Right lobe of liver (tissue), 6 donors: ENCODE data around the gene SLC7A14. TPM values are rescaled to one million over a fixed set of nuclear protein-coding genes. Genes with fewer than 3 reads are reported as not detected.

Source experiments
- ATAC-seq, 4 donors: fragments of 200-7000 bp; cut with Tn5 transposase; one replicate each; pipeline ENCODE4 v1.9.1; 2020; ENCODE audit warnings: mild to moderate bottlenecking in 4 of 4, moderate library complexity in 4 of 4
- DNase-seq, 3 donors: peaks; one replicate each; pipeline ENCODE4 v3.0.0-alpha.2; 2020
- H3K27ac ChIP-seq, 3 donors: fragments of 200-600 bp; one replicate each; pipeline ENCODE4 v1.8.0; 2022
- H3K27me3 ChIP-seq, 2 donors: fragments of 200-600 bp; one replicate each; pipeline ENCODE4 v1.8.0; 2022
- H3K36me3 ChIP-seq, 4 donors: fragments of 200-600 bp; sonication (generic) in 1 of 4; one replicate each; pipeline versions ENCODE4 v1.5.1 to v1.8.0; 2017 to 2022; ENCODE audit warnings: control low read depth in 1 of 4
- H3K4me1 ChIP-seq, 4 donors: fragments of 200-600 bp; sonication (generic) in 1 of 4; one replicate each; pipeline versions ENCODE4 v1.5.1 to v1.8.0; 2017 to 2022; ENCODE audit warnings: control low read depth in 1 of 4
- H3K4me3 ChIP-seq, 3 donors: fragments of 200-600 bp; one replicate each; pipeline ENCODE4 v1.8.0; 2022
- H3K9me3 ChIP-seq, 4 donors: fragments of 200-600 bp; sonication (generic) in 1 of 4; one replicate each; pipeline versions ENCODE4 v1.5.1 to v1.8.0; 2017 to 2022; ENCODE audit warnings: control low read depth in 1 of 4
- POLR2A ChIP-seq: fragments of 450-650 bp; IDR thresholded peaks from one replicate; pipeline ENCODE4 v1.6.1; 2017; ENCODE audit warnings: antibody characterized with exemption, mild to moderate bottlenecking
- WGBS: methylation state at CpG from one replicate; pipeline ENCODE4 v1.1.6; 2018; ENCODE audit warnings: low coverage, low lambda C conversion rate; ENCODE audit not compliant: insufficient coverage; ENCODE audit errors: missing lambda C conversion rate; 5-methylcytosine and 5-hydroxymethylcytosine counted together
- intact Hi-C, 2 donors: fragments of 100-400 bp; cut with DNase I; formaldehyde crosslinking; loops; one replicate each; pipeline versions ENCODE4 v1.11.2 to v1.14.1; 2022
- total RNA-seq, 6 experiments: library from RNA; depleted of rRNA in 2 of 6; stranded (reverse); fragments of >200 nt in 2 of 6; fragmentation: NEBNext Ultra II Directional in 3 of 6; extraction: Animal tissue kit (Norgen Biotek cat#: 25700) in 3 of 6; gene quantifications; one replicate each; pipeline versions ENCODE4 v1.1.0 to v1.2.4, GENCODE V29; 2016 to 2023
- TF ChIP-seq, protein P1 (sequence below), 4 donors: fragments of 200-600 bp in 3 of 4; fragments of 450-650 bp in 1 of 4; IDR thresholded peaks; one replicate each; pipeline versions ENCODE4 v1.5.1 to v1.8.0; 2016 to 2022; ENCODE audit warnings: antibody characterized with exemption in 4 of 4, mild to moderate bottlenecking in 2 of 4
- donor health status: DM: no; HTN: yes; CAD: no.
- donor health status: DM: no; HTN: no; CAD: no.
- donor health status: DM: no; HTN: no; CAD: no.
- donor health status: DM: no; HTN: yes; CAD: no.
- donor health status: DM: no; HTN: yes; CAD: no.

The SLC7A14 gene
- total RNA-seq, 6 experiments from 2014 or later: 0.05 to 0.11 TPM; not detected in 4

- WGBS: 69% methylated on average over 7 of the region's 7 CpGs
- intact Hi-C loops: no loop called here
- Histone ChIP-seq H3K9me3 (no peaks in the 10 kb centered on the region), H3K27ac (no peak overlapping the region), H3K27me3 (no peaks in the 10 kb centered on the region), H3K4me1 (no peaks in the 10 kb centered on the region), H3K4me3 (no peak overlapping the region), H3K36me3 (no peaks in the 10 kb centered on the region)
- DNase-seq (no peak), ATAC-seq (peak in 2 of 4 donors; percentile 30 to 47)
- TF ChIP-seq POLR2A: no peak
- TF ChIP-seq, protein P1, sequence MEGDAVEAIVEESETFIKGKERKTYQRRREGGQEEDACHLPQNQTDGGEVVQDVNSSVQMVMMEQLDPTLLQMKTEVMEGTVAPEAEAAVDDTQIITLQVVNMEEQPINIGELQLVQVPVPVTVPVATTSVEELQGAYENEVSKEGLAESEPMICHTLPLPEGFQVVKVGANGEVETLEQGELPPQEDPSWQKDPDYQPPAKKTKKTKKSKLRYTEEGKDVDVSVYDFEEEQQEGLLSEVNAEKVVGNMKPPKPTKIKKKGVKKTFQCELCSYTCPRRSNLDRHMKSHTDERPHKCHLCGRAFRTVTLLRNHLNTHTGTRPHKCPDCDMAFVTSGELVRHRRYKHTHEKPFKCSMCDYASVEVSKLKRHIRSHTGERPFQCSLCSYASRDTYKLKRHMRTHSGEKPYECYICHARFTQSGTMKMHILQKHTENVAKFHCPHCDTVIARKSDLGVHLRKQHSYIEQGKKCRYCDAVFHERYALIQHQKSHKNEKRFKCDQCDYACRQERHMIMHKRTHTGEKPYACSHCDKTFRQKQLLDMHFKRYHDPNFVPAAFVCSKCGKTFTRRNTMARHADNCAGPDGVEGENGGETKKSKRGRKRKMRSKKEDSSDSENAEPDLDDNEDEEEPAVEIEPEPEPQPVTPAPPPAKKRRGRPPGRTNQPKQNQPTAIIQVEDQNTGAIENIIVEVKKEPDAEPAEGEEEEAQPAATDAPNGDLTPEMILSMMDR (IDR thresholded peaks at IDR 0.05): no peak
Measured at GRCh38 chr3:170563712-170564423, 22.0 kb downstream of the SLC7A14 start.

GRCh38 chr3:170562080-170562479 is 23.8 kb downstream of the SLC7A14 start:
- Histone ChIP-seq H3K4me1 (no peaks in the 10 kb centered on the region), H3K9me3 (no peaks in the 10 kb centered on the region), H3K27ac (no peak overlapping the region), H3K36me3 (no peaks in the 10 kb centered on the region), H3K27me3 (no peaks in the 10 kb centered on the region), H3K4me3 (no peak overlapping the region)
- no peak for ATAC-seq
- no peak for DNase-seq
- intact Hi-C loops: no loop called here
- no peak for TF ChIP-seq POLR2A
- TF ChIP-seq, protein P1 (IDR thresholded peaks at IDR 0.05): no peak
- WGBS: 64% methylated on average over 1 of the region's 1 CpG

DNA sequence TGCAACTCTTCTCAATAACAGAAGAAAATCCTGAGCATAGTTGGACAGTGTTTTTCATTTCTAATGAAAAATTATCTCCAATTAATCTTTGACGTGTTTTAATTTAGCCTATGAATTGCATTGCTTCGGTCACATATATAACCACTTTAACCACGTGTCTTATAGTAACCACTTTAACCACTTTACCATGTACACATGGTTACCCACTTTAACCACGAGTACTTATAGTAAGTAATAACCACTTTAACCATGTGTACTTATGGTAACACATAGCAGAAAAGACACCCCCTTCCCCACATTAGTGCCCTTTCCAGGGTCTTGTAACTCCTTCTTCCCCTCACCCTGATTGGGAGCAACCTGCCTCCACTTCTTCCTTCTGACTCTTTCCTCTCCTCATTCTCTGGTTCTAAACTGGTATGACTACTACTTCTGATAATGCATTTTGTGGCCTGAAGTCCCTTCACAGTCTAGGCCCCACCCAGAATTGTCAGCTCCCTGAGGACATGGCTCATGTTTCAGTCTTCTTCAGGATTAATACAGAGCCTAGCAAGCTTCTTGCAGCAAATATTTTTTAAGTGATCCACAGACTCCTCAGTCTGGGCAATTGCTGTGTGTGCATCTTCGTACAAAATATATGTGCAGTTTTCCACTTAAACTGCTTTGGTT is 25.0 kb downstream of the SLC7A14 start:
- Histone ChIP-seq H3K9me3 (no peaks in the 10 kb centered on the region), H3K4me3 (no peak overlapping the region), H3K27ac (no peak overlapping the region), H3K4me1 (no peaks in the 10 kb centered on the region), H3K36me3 (no peaks in the 10 kb centered on the region), H3K27me3 (no peaks in the 10 kb centered on the region)
- intact Hi-C loops: no loop called here
- ATAC-seq: no peak
- 57% methylated on average over 4 of the region's 5 CpGs for WGBS
- no peak for DNase-seq
- no peak for TF ChIP-seq POLR2A

GRCh38 chr3:170560296-170560695 is 25.6 kb downstream of the SLC7A14 start:
- Histone ChIP-seq H3K36me3 (no peaks in the 10 kb centered on the region), H3K9me3 (no peaks in the 10 kb centered on the region), H3K27ac (no peak overlapping the region), H3K4me1 (no peaks in the 10 kb centered on the region), H3K27me3 (no peaks in the 10 kb centered on the region), H3K4me3 (no peak overlapping the region)
- WGBS: 52% methylated on average over 4 of the region's 4 CpGs
- intact Hi-C loops: no loop called here
- DNase-seq (no peak), ATAC-seq (no peak)
- no peak for TF ChIP-seq POLR2A
- TF ChIP-seq, protein P1 (IDR thresholded peaks at IDR 0.05): no peak

DNA sequence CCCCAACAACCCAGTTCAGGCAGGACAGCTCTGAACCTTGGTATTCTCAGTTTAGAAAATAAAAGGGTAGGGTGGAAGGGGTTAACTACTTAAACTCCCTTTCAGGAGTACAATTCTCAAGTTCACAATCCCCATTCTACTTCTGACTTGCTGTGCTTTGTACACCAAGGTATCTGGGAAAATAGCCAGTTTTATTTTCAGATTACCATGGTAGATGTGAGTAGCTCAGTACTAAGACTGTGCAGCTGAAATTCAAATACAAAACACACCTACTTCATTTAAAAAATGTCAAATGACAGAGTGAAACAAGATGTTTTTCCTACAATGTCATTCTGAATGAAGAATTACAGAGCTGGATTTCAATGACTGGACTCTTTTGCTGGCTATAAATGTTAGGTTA is 27.4 kb downstream of the SLC7A14 start:
- TF ChIP-seq POLR2A: no peak
- TF ChIP-seq, protein P1 (IDR thresholded peaks at IDR 0.05): no peak
- no peak for ATAC-seq

More for the DNA sequence above, 27.4 kb downstream of the SLC7A14 start:
- DNase-seq: no peak
- no peaks in the 10 kb centered on the region for H3K36me3 ChIP-seq
- no peaks in the 10 kb centered on the region for H3K27me3 ChIP-seq
- no peak overlapping the region for H3K27ac ChIP-seq
- H3K4me3 ChIP-seq: no peak overlapping the region
- no peaks in the 10 kb centered on the region for H3K4me1 ChIP-seq
- intact Hi-C loops: no loop called here
- no peaks in the 10 kb centered on the region for H3K9me3 ChIP-seq
